C4-2B (cell line): Measurements from ENCODE around the gene HLA-B.

ENCODE experiments used
- CTCF ChIP-seq: fragments of 450-650 bp; conservative IDR thresholded peaks from 2 replicates; pipeline ENCODE4 v1.5.1; 2017; ENCODE audit warnings: mild to moderate bottlenecking
- ZFX ChIP-seq: fragments of 450-650 bp; IDR thresholded peaks from 2 replicates; pipeline ENCODE4 v1.6.1; 2017

DNA sequence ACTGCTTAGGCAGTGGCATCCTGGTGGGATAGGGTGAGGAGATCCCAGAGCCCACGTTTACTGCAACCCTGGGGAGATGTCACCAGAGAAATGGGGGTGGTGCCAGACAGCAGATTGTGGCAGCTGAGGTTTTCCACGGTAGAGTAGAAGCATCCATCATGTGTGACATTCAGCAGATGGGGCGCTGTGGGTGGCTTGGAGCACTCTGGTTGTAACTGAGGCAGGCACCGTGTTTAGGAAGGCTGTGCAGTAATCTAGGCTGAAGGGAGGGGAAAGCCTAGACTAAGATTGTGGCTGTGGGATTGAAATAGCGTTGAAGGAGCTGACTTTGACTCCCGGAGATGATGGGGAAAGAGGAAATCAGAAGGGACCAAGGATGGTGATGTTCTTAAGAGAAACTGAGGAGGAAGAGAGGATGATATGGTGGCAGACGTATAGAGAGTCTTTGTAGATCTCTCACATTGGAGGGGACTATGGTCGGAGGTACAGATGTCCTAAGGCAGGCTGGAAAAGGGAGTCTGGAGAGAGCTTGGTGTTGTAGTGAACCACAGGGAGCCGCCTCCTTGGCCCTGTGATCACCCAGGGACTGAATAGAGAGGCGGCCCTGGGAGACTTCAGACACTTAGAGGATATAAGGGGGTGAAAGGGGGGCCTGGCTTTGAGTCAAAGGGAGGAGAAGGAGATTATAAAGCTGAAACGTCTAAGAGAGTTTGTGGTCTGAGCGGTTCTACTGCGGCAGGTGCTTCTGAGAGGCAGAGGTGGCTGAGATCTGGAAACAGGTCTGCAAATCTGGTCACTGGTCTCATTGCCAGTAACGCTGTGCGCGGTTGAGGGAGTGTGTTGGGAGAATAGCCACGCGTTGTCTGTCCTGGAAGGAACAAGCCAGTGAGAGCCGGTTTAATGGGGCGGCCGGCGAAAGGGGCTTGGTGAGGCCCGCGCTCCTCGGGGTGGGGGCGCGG lies 45.6 kb upstream of the HLA-B start:
- TF ChIP-seq CTCF (no peak), ZFX (no peak)
